GM23248 (cell line): ENCODE results near the gene CDR2L. TPM values are rescaled to one million over a fixed set of nuclear protein-coding genes. Genes with fewer than 3 reads are reported as not detected.
"Not testable (repeated sequence)": the region's sequence is repeated elsewhere in the genome, so short reads cannot be mapped to it uniquely, and the experiment has no call there.

ENCODE experiments used
- DNase-seq: peaks from one replicate; pipeline ENCODE4 v3.0.0-alpha.2; 2015
- H2AFZ ChIP-seq: fragments of 200-600 bp; sonication (generic); 2 replicates; pipeline ENCODE4 v1.6.1; 2016; ENCODE audit warnings: antibody characterized with exemption
- H3F3A ChIP-seq: fragments of 200-600 bp; sonication (generic); 2 replicates; pipeline ENCODE4 v1.6.1; 2016; ENCODE audit warnings: mild to moderate bottlenecking, antibody characterized with exemption, mixed run types; ENCODE audit not compliant: insufficient read depth
- H3K27ac ChIP-seq: fragments of 200-600 bp; sonication (generic); 2 replicates; pipeline ENCODE4 v1.5.1; 2016; ENCODE audit warnings: mild to moderate bottlenecking
- H3K27me3 ChIP-seq: fragments of 200-600 bp; sonication (generic); replicated peaks from 2 replicates; pipeline ENCODE4 v1.6.1; 2016; ENCODE audit warnings: mild to moderate bottlenecking; ENCODE audit not compliant: insufficient read depth
- H3K36me3 ChIP-seq: fragments of 200-600 bp; sonication (generic); 2 replicates; pipeline ENCODE4 v1.6.1; 2016; ENCODE audit warnings: low read depth, mild to moderate bottlenecking
- H3K4me1 ChIP-seq: fragments of 200-600 bp; sonication (generic); 2 replicates; pipeline ENCODE4 v1.6.1; 2016; ENCODE audit warnings: mild to moderate bottlenecking; ENCODE audit not compliant: insufficient read depth
- H3K4me2 ChIP-seq: fragments of 200-600 bp; sonication (generic); one replicate; pipeline ENCODE4 v1.6.1; 2016; ENCODE audit warnings: mild to moderate bottlenecking; ENCODE audit not compliant: unreplicated experiment
- H3K4me3 ChIP-seq: fragments of 200-600 bp; sonication (generic); 2 replicates; pipeline ENCODE4 v1.5.1; 2016; ENCODE audit warnings: mild to moderate bottlenecking
- H3K79me2 ChIP-seq: fragments of 200-600 bp; sonication (generic); 2 replicates; pipeline ENCODE4 v1.6.1; 2016; ENCODE audit warnings: mild to moderate bottlenecking; ENCODE audit not compliant: insufficient read depth
- H3K9ac ChIP-seq: fragments of 200-600 bp; sonication (generic); 2 replicates; pipeline ENCODE4 v1.6.1; 2016; ENCODE audit warnings: mild to moderate bottlenecking
- H3K9me2 ChIP-seq: fragments of 200-600 bp; sonication (generic); 2 replicates; pipeline ENCODE4 v1.6.1; 2016; ENCODE audit warnings: mixed run types, mild to moderate bottlenecking, moderate library complexity; ENCODE audit not compliant: insufficient read depth
- H3K9me3 ChIP-seq: fragments of 200-600 bp; sonication (generic); one replicate; pipeline ENCODE4 v1.6.1; 2017; ENCODE audit warnings: low read depth
- H4K20me1 ChIP-seq: fragments of 200-600 bp; sonication (generic); 2 replicates; pipeline ENCODE4 v1.6.0; 2016; ENCODE audit not compliant: insufficient read depth
- EZH2 ChIP-seq: fragments of 200-600 bp; sonication (generic); IDR thresholded peaks from 2 replicates; pipeline ENCODE4 v1.6.1; 2018; ENCODE audit warnings: antibody characterized with exemption, mild to moderate bottlenecking; ENCODE audit not compliant: insufficient read depth, poor library complexity, severe bottlenecking
- EZH2phosphoT487 ChIP-seq: fragments of 200-600 bp; sonication (generic); IDR thresholded peaks from 2 replicates; pipeline ENCODE4 v1.6.1; 2018; ENCODE audit warnings: antibody characterized with exemption, moderate library complexity, mild to moderate bottlenecking, low read depth; ENCODE audit not compliant: insufficient read depth
- WGBS, 2 experiments: methylation state at CpG; one replicate each; pipeline ENCODE4 v1.1.6; 2015 to 2017; ENCODE audit warnings: low lambda C conversion rate in 2 of 2, low coverage in 1 of 2; ENCODE audit errors: missing lambda C conversion rate in 2 of 2; 5-methylcytosine and 5-hydroxymethylcytosine counted together
- in situ Hi-C: fragments of 300-500 bp; cut with MboI; formaldehyde crosslinking; loops from 2 replicates; pipeline ENCODE4 v1.15.0; 2020
- polyA plus RNA-seq: library from polyadenylated mRNA; unstranded; fragments of >200 nt; fragmentation: Nextera tagmentation; extraction: Ambion mirVana; gene quantifications from 2 replicates; pipeline ENCODE4 v1.2.1, GENCODE V29; 2016
- total RNA-seq: library from RNA; depleted of rRNA; stranded (reverse); fragments of >200 nt; shearing (Covaris generic); gene quantifications from 2 replicates; pipeline ENCODE4 v1.2.3, GENCODE V29; 2014

Gene CDR2L
- total and polyA plus RNA-seq, 2 experiments from 2014 or later, result 18.0 to 23.9 TPM

DNA sequence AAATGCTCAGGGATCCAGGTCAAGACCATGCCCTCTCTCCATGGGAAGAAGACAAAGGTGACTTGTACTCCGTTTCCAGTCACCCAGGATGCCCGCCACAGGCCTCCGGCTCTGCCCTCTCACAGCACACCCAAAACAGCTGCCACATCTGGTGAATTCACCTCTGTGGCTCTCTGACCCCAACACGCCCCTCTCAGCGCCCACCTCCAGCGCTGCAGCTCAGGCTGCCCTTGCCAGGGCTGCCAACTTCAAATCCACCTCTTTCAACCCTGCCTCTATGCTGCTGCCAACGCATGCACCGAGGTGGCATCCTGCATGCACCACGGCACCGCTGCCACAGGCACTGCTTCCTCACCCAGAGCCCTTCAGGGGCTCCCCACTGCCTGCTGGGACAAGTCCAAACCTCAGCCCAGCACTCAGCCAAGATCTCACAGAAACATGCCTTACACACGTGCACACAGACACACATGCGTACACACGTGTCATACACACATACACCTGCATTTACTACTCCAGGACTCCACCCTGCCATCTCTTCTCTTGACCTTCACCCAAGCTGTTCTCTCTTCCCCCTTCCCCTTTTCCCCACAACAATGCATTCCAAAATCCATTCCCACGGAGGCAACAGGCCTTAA lies 22.3 kb upstream of the CDR2L start:
- 66 to 67% methylated on average over 14 of the region's 14 CpGs for WGBS, 2 experiments
- Histone ChIP-seq H4K20me1 (no peaks in the 10 kb centered on the region), H2AFZ (no peak overlapping the region), H3K79me2 (no peaks in the 10 kb centered on the region), H3K9ac (no peak overlapping the region), H3K9me2 (no peaks in the 10 kb centered on the region), H3K27ac (no peak overlapping the region), H3K4me1 (no peaks in the 10 kb centered on the region), H3K9me3 (no peaks in the 10 kb centered on the region), H3K4me3 (no peak overlapping the region), H3K36me3 (no peaks in the 10 kb centered on the region), H3F3A (no peaks in the 10 kb centered on the region), H3K4me2 (no peak overlapping the region), H3K27me3 (no peaks in the 10 kb centered on the region)
- no peak for DNase-seq
- no peak for TF ChIP-seq EZH2
- no peak for TF ChIP-seq EZH2phosphoT487
- in situ Hi-C loops, result no loop called here

DNA sequence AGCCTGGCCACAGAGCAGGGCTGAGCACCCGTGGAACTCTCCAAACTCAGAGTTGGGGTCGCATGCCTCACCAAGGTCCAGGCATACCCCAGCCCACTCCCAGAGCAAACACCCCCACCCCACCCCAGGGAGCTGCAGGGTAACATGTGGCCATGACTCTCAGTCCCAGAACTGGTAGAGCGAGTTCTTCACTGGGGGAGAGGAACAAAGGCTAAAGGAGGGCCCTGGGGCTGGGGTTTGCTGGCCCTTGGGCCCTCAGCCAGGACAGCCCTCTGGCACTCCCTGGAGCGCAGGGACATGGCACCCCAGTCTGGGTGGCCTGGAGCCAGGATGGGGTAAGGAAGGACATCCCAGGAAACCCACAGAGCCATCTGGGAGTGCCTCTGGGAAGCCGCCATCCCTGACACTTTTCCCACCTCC lies 19.1 kb upstream of the CDR2L start:
- no peaks in the 10 kb centered on the region for H3K4me1 ChIP-seq
- H2AFZ ChIP-seq, result no peak overlapping the region
- no peak overlapping the region for H3K4me2 ChIP-seq
- no peak for DNase-seq
- in situ Hi-C loops, result no loop called here
- H3K27ac ChIP-seq, result no peak overlapping the region
- peaks cover 11% of the 10 kb centered on the region for H3K27me3 ChIP-seq
- H4K20me1 ChIP-seq, result no peaks in the 10 kb centered on the region
- 64 to 65% methylated on average over 5 of the region's 5 CpGs for WGBS, 2 experiments
- no peaks in the 10 kb centered on the region for H3K36me3 ChIP-seq
- H3K79me2 ChIP-seq, result no peaks in the 10 kb centered on the region
- no peak overlapping the region for H3K4me3 ChIP-seq
- no peaks in the 10 kb centered on the region for H3K9me2 ChIP-seq
- no peak overlapping the region for H3K9ac ChIP-seq
- TF ChIP-seq EZH2 (no peak), EZH2phosphoT487 (no peak)
- no peaks in the 10 kb centered on the region for H3F3A ChIP-seq
- no peaks in the 10 kb centered on the region for H3K9me3 ChIP-seq

DNA sequence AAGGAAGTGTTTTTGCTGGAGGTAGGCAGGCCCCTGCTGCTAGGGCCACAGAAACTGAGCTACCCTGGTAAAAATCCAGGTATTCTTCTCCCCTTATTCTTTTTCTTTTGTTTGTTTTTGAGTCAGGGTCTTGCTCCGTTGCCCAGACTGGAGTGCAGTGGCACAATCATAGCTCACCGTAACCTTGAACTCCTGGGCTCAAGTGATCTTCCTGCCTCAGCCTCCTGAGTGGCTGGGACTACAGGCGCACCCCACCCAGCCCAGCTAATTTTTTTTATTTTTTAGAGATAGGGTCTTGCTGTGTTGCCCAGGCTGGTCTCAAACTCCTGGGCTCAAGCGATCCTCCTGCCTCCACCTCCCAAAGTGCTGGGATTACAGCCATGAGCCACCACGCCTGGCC lies 17.9 kb upstream of the CDR2L start:
- H3K4me1 ChIP-seq, DNase-seq, H3F3A ChIP-seq, H4K20me1 ChIP-seq, H3K4me2 ChIP-seq, H3K27ac ChIP-seq, in situ Hi-C loops, H3K36me3 ChIP-seq, H2AFZ ChIP-seq, H3K9me2 ChIP-seq, H3K4me3 ChIP-seq, H3K79me2 ChIP-seq, H3K9ac ChIP-seq, H3K9me3 ChIP-seq: not testable (repeated sequence)
- 76 to 88% methylated on average over 5 of the region's 5 CpGs for WGBS, 2 experiments
- H3K27me3 ChIP-seq, result peaks cover 22% of the 10 kb centered on the region

DNA sequence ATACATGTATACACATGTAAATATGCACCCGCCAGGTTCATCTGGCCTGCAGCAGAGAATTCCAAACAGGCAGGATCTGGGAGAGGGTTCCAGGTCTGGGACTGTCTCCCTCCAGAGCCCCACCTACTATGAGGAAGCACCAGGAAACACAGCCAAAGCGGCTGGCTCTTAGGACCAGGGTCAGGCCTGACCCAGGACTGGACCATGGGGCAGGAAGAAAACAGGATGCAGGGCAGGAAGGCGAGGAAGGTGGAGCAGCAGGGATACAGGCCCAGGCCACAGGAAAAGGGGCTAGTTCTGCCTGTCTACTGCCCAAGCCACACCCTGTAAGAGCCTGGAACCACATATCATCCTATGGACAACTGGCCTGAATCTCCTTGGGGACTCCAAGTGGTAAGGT lies 17.0 kb upstream of the CDR2L start:
- WGBS, 2 experiments, result 85 to 96% methylated on average over 3 of the region's 3 CpGs
- H3K9me3 ChIP-seq, result no peaks in the 10 kb centered on the region
- H3K4me2 ChIP-seq, result no peak overlapping the region
- in situ Hi-C loops, result no loop called here
- H3K27me3 ChIP-seq, result peaks cover 27% of the 10 kb centered on the region
- H3F3A ChIP-seq, result no peaks in the 10 kb centered on the region
- H3K27ac ChIP-seq, result no peak overlapping the region
- no peaks in the 10 kb centered on the region for H3K36me3 ChIP-seq
- H3K4me3 ChIP-seq, result no peak overlapping the region
- no peak overlapping the region for H2AFZ ChIP-seq
- DNase-seq, result no peak
- H3K9ac ChIP-seq, result no peak overlapping the region
- no peaks in the 10 kb centered on the region for H3K79me2 ChIP-seq
- H4K20me1 ChIP-seq, result no peaks in the 10 kb centered on the region
- no peak for TF ChIP-seq EZH2phosphoT487
- H3K9me2 ChIP-seq, result no peaks in the 10 kb centered on the region
- H3K4me1 ChIP-seq, result no peaks in the 10 kb centered on the region
